ENCODE data around the gene ATF7IP.

GRCh38 chr12:14505626-14506596 is 140.4 kb downstream of the ATF7IP start:
- TF ChIP-seq, protein P1, sequence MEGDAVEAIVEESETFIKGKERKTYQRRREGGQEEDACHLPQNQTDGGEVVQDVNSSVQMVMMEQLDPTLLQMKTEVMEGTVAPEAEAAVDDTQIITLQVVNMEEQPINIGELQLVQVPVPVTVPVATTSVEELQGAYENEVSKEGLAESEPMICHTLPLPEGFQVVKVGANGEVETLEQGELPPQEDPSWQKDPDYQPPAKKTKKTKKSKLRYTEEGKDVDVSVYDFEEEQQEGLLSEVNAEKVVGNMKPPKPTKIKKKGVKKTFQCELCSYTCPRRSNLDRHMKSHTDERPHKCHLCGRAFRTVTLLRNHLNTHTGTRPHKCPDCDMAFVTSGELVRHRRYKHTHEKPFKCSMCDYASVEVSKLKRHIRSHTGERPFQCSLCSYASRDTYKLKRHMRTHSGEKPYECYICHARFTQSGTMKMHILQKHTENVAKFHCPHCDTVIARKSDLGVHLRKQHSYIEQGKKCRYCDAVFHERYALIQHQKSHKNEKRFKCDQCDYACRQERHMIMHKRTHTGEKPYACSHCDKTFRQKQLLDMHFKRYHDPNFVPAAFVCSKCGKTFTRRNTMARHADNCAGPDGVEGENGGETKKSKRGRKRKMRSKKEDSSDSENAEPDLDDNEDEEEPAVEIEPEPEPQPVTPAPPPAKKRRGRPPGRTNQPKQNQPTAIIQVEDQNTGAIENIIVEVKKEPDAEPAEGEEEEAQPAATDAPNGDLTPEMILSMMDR (IDR thresholded peaks at IDR 0.05): no peak
- TF ChIP-seq ZFX (IDR thresholded peaks at IDR 0.05; ENCODE audit: borderline replicate concordance): no peak

All from 22Rv1 (cell line).